GM21367 (cell line): ENCODE data around the gene CTNNA2.

Experiments used
- ATAC-seq: cut with Tn5 transposase; IDR thresholded peaks from one replicate; pipeline ENCODE4 v1.9.1; 2021; ENCODE audit not compliant: unreplicated experiment

The CTNNA2 gene

DNA sequence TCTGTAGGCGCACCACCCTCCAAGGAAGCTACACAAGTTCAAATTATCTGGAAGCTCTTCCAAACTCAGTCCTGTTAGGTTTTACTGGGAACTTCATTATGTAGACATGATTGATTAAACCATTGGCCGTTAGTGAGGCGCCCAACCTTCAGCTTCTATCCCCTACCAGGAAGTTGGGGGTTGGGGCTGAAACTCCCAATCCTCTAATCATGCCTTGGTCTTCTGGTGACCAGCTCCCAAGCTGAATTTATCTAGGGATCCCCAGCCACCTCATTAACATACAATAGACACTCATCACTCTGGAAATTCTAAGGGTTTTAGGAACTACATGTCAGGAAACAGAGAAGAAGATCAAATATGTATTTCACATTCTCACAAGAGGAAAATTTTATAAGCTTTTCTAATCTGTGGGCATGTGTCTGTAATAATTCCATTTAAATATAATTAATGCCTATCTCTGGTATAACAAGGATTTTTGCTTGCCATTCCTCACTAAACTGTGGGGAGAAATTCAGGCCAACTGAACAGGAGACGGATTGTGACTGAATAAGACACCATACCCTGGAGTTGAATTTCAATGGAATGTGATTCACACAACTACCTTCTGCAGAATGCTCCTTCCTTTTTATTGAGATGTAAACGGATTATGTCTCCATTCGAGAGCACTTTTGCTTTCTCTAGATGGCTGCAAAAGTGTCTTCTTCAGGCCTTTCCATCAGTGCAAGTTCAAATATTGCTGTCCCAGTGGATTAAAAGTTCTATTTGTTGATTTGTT, 463.1 kb downstream of the CTNNA2 start:
- no peak for ATAC-seq

DNA sequence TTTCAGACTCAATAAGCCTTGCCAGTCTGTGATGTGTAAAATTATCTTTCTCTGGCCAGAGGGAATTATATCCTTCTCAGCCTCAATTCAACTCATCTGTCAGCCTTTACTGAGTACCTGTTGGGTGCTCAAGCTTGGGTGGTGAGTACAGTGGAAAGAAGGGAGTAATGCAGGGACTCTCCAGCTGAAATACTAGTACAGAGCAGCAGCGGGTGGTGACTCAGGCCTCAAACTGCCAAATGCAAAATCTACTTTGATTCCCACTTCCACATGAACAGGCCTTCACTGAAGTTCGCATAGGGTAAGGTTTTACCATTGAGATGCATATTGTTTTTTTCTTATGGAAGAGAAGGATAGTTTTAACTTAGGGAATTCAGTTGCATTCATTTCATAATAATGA, 464.9 kb downstream of the CTNNA2 start:
- no peak for ATAC-seq

DNA sequence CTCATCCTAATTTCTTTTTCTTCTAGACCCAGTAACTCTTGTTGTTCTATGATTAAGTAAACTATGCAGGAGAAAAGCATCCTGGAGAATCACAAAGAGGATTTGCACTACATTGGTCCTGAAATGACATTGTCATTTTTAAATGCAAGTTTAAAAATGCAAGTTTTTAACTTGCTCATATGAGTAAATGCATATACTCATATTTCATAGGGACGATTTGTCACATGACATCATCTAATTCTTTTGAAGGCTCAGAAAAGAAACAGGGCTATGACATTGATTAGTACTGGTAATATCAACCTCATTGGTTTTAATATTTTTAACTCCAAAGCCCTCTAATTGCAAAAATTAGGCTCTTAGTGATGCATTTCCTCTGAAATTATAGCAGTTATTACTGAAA, 467.3 kb downstream of the CTNNA2 start:
- ATAC-seq = no peak

DNA sequence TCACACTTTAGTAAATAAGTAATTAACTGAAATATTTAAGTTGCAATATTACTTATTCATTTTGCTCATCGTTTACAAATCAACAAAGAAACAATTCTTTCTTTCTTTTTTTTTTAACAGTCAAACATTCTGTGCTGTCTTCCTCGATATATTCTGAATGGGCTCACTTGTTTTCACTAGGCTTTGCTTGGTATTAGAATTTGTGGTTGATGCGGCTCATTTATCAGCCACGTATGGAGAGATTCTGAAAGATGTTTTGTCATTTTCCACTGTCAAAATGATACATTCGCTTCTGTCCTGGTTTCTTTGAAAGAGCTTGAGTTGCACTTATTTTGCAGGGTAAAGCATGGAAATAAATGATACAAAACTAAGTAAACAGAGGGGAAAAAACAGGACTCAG, 468.0 kb downstream of the CTNNA2 start:
- no peak for ATAC-seq

DNA sequence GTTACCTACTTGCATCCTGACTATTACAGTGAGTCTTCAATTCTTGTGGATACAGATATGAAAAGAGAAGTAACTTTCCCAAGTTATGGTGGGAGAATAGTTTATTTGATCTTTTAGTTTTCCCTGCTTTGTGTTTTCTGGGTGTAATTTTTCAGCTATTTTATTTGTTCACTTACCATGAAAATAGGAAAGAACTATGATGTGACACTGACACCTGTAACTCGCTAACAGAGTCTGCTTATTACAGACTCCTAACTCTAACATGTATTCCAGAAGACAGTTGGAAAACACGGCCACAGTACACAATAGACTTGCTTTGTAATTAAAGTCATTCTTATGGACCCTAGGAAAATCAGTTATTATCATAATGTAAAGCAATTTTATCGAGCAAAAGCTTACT, 468.5 kb downstream of the CTNNA2 start:
- no peak for ATAC-seq

DNA sequence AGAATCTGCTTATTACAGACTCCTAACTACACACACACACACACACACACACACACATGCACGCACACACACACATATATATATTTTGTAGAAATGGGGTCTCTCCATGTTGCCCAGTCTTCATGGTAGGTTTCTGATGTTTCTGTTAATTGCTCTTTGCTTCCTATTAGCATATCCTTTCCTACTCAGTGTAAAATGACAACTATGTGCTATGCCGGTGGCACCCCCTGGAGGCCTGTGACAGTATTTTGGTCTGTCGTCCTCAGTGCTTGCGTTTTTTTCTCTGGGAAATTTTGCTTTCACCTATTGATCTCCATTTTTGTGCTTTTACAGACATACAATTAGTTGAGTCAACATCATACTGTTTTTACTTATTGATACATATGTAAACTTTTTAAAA, 469.6 kb downstream of the CTNNA2 start:
- no peak for ATAC-seq

DNA sequence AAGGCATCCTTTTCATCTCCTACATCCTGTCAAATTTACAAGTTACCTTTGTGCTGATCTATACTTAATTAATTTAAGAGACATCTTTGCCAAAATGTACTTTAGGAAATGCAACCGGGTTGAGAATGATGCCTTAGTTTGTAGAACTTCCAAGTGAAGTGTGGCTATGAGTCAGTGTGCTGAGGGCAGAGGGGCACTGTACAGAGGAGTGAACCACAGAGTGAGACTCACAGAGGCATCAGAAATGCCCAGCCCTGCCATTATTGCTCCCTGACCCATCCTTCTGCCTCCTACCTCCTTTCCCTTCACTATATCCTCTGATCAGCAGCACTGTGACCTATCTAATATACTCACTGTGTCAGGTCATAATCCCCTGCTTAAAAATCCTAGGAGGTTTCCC, 471.6 kb downstream of the CTNNA2 start:
- no peak for ATAC-seq

DNA sequence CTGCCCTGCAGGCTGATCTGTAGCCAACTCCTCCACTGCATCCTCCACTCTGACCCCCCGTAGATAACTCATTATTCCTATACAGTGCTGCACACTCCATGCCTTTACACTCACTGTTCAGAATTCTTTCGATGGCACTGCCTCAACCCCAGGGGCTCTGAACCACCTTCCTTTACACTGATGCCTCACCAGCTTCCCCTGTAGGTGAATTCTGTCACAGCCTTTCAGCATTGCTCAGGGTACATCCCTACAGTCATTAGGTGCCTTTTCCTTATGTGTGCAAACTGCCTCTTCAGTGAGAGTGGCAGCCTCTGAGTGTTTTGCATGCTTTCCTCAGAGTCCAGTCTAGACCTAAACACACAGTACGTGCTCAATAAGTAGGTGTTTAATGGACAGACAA, 472.3 kb downstream of the CTNNA2 start:
- no peak for ATAC-seq

DNA sequence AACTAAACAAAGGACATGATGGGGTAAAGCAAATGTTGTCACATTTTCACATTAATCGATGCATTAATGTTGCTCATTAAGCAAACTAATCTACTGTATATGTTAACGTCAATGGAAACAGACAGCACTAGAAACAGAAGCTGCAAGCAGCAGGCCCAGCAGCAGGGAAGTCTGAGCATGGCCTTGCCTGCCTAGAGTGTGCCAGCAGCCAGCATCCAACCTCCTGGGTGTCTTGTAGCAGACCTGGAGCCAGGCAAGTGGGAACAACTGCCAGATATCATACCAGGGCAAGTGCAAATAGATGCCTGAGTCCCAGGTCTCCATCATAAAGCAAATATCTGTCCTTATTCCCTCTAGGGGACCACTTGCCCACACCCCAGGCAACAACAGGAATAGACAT, 472.7 kb downstream of the CTNNA2 start:
- ATAC-seq = no peak

DNA sequence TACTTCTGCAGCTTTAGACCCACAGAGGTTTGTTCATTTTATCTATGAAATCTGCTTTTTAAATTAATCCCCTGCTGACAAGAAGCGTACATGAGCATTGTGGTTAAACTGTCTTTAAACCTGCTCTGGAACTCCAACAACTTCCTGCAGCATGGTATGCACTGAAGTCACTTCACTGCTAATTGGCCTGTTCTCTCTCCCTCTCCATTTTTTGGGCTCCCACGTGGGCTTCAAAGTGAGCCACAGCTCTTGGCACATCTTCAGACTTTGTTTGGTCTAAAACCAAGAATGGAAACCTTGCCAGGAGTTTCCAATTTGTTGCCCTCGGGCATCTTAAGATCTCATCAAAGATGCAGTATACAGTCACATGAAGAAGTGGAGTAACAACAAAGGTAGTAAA, 480.3 kb downstream of the CTNNA2 start:
- no peak for ATAC-seq

DNA sequence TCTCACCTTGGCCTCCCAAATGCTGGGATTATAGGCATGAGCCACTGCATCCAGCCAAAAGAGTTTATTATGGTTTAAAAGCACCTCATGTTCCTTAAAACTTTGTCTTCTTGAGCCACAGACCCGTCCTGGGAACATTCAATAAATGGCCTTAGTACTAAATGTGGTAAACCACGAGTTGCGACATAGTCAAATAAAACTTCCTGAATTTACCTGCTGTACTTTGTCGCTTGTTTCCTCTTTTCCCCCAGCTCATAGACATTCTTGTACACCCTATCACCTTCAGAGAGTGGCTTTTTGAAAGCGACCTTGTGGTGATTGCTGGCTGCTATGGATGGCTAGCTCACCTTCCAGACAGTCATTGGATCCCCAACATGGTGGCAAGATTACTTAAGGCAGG, 481.3 kb downstream of the CTNNA2 start:
- no peak for ATAC-seq

DNA sequence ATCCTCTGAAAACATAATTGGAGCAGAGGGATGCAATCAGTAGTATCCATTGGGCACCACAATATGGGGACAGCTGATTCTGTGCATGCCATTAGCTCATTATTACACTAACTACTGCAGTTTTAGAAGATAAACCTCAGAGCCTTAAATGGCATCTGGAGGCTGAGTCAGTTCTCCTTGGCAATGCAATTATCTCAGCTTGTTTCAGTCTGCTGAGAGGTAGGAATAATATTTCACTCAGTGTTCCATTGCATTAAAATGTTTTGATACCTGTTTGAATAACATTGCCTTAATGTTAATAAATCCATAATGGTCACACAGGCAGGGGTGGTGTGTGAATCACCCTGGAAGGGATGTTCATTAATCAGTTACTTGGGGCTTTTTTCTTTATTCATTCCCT, 482.1 kb downstream of the CTNNA2 start:
- ATAC-seq = no peak

DNA sequence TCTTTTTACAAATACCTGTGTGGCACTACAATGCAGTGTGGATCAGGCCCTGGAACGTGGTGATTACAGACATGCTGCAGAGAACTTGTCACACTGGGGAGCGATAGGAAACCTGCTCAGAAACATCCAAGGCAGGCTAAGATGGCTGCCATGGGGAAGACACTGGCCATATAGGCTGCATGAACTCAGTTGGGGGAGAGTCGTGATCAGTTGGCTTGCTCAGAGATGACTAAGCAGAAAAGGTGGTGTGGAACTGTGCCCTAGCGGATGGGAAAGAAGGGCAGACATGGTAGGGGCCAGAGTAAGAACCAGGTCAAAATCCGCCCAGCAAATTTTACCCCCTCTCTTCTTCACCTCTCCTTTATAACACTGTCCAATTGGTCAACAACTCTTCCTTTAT, 483.9 kb downstream of the CTNNA2 start:
- ATAC-seq = no peak

DNA sequence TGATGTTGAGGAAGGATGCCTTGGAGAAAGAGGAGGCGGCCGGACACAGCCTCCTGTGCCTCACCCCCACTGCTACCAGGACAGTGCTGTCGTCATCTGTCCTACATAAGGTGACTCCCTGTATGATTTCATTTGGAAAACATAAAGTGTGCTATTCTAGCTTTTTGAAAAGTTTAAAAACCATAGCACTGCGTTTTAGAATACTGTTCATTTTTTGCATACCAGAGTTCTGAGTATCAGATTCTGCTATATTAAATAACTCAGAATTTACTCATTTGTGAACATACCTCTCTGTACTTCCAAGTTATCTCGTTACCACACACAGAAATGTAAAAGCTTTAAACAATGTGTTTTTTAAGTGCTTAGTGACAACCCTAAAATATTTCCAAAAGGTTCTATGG, 488.9 kb downstream of the CTNNA2 start:
- ATAC-seq = no peak

DNA sequence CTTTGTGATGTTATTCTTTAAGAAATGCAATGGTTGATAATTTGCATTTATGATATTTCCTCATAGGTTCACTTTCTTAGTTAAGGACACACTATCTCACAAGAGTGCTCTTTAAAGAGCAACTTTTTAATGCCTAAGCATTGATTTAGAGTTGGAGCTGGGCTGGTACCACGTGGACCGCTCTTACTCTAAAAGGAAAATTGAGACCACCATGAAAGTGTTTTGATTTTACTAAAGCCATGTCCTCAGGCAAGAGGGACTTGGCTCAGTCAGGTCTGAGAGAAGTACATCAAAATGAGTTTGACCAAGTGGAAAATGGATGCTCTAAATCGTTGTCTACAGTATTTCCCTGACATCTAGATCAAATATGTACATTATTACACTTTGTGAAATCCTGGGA, 489.3 kb downstream of the CTNNA2 start:
- no peak for ATAC-seq

DNA sequence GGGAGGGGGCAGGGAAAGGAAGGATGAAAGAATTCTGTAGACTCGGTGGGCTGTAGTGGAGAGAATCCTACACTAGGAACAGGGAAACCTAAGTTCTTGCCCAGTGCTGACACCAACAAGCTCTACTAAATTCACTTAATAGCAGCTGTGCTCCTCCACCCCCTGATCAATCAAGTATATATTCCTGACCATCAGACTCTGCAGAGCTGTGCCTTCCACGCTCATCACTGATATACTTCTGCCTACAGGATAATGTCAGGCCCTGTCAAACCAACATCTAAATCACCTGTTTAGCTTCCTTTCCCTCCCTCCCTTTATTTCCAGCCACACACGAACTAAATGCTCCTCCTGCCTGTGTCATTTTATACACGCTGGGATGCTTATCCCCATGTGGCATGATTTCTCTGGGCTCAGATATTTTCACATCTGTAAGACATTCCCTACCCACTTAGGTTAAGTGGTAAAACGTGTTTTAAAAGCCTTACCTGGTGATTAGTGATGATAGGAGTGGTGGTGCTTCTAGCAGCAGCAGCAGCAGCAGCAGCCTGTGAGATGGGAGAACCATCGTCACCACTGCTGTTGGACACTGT, 489.8 kb downstream of the CTNNA2 start:
- no peak for ATAC-seq

DNA sequence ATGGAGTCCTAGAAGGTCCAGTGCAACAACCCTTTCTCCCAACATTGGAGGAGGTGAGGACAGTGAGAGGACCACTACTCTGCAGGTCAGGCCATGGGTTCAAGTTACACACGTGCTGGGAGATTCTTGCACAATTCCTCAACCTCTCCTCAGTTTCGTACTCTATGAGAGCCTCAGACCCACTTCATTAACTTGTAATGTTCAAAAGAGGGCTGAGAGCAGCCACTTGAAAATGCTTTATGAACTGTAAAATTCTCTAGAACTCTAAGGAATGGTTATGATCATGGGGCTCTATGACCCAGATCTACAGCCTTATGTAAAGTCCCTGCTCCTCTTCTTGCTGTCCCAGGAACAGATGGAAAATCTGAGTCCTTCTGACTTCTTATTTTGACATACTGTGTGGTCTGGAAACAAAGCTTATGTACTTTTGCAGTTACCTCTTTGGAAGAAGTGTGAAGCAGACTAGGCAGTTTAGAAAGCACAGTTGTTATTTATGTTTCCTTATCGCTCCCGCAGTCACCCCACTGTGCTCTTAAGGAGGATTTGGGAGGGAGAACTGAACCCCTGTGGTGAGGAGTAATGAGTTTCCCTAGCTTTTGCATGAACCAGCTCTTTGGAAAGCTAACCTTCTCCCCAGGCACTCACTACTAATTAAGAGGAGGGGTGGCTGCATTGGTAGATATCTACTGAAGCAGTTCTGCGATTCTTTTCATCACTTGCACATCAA, 495.1 kb downstream of the CTNNA2 start:
- no peak for ATAC-seq

DNA sequence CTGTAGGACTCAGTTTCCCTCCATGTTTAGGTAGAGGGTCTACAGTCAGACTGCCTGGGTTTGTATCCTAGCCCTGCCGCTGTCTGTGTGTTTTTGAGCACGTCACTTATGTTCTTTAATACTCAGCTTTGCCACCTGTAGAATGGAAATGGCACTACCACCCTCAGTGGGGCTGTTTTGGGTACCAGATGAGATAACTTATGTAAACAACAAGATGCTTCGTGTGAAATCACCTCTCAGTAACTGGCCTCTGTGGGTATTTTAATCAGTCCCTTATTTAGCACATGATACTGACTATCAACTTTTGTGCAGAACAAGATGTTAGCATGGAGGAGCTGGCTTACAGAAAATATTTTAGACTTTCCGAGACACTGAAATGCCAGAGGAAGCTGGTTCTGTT, 495.7 kb downstream of the CTNNA2 start:
- no peak for ATAC-seq

DNA sequence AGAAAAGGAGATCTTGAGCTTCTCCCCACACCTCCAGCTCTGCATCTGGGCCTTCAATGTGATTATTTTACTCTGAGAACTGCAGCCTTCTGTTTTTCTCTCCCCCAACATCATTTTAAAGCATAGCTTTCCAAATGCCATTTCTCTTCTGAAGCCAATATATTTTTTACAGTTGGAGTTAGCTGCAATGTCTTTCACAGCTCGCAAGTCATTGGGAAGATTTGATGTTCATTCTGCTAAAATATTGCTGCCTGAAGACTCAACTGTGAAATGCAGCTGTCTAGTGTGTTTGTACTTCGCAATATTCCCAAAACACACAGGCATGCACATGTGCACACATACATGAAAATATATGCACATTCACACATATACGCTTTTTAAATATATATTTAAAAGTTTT, 496.4 kb downstream of the CTNNA2 start:
- ATAC-seq = no peak

DNA sequence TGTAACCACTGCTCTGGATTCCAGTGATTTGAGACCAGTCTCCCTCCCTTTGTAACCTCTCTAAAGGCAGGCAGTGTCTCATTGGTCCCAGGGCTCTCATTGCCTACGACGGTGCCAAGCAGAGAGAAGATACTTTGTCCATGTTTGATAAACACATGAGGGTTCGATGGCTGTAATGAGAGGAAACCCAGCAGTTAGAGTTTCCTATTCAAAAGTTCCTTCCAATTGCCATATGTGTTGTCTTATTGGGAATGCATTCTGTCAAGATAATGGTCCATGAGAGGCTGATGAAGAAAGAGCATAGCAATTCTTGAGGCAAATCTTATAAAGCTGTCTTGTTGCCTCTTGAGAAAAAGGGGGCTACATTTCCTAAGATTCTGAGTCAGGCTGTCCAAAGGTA, 499.2 kb downstream of the CTNNA2 start:
- ATAC-seq = no peak

DNA sequence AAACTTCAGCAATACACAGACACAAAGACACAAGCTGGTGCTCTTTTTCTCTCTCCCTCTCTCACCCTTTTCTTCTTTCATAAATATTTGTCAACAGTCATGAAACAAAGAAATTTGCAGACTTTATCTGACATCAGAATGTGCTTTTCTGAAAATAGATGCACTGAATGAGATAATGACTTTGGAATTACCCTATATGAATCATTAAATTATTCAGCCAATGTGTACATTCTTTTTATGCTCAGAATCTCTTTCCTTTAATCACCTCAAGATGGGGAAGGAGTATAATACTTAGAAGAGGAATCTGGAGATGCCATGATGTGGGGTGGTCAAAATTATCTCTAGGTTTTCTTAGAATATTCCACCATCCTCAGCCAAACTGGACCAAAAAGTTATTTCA, 501.8 kb downstream of the CTNNA2 start:
- no peak for ATAC-seq

DNA sequence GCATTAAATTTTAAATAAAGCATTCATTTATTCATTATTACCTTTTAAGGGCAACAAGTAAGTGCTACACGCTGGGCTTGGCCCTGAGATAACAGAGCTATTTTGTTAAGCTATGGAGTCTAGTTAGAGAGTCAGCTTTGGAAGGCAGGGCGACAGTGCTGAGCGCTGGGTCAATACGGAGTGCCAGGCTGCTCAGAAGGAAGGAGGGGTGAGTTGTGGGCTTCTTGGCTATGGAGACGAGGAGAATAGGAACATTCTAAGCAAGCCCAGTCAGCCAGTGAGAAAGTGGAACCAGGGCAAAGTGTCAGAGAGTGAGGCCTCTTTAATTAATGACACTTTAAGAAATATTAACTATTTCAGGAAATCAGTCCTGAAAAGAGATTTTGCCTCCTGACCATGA, 503.3 kb downstream of the CTNNA2 start:
- ATAC-seq = no peak
